ENCODE results near the gene COL19A1. TPM values are rescaled to one million over a fixed set of nuclear protein-coding genes. Genes with fewer than 3 reads are reported as not detected.

Gene COL19A1
- total RNA-seq, 1 experiment from 2014 or later, result not detected

- Histone ChIP-seq H3K36me3 (replicated peaks; ENCODE audit: control insufficient read depth, insufficient read depth, low read length) (no peaks in the 10 kb centered on the region), H3K27me3 (ENCODE audit: control insufficient read depth, insufficient read depth, low read length) (no peaks in the 10 kb centered on the region), H3K4me3 (ENCODE audit: insufficient read depth, low read depth, low read length) (no peak overlapping the region)
- no peak for DNase-seq
Observed at GRCh38 chr6:70176842-70177550, 310.6 kb downstream of the COL19A1 start.

GRCh38 chr6:70180183-70180900 lies 314.0 kb downstream of the COL19A1 start:
- H3K36me3 ChIP-seq (replicated peaks; ENCODE audit: control insufficient read depth, insufficient read depth, low read length), result no peaks in the 10 kb centered on the region
- no peak overlapping the region for H3K4me3 ChIP-seq (ENCODE audit: insufficient read depth, low read depth, low read length)
- DNase-seq, result no peak
- no peaks in the 10 kb centered on the region for H3K27me3 ChIP-seq (ENCODE audit: control insufficient read depth, insufficient read depth, low read length)

GRCh38 chr6:70180901-70181599 lies 314.7 kb downstream of the COL19A1 start:
- no peaks in the 10 kb centered on the region for H3K36me3 ChIP-seq (replicated peaks; ENCODE audit: control insufficient read depth, insufficient read depth, low read length)
- no peak for DNase-seq
- H3K4me3 ChIP-seq (ENCODE audit: insufficient read depth, low read depth, low read length), result no peak overlapping the region
- no peaks in the 10 kb centered on the region for H3K27me3 ChIP-seq (ENCODE audit: control insufficient read depth, insufficient read depth, low read length)

GRCh38 chr6:70183538-70183937 lies 317.2 kb downstream of the COL19A1 start:
- no peaks in the 10 kb centered on the region for H3K36me3 ChIP-seq (replicated peaks; ENCODE audit: control insufficient read depth, insufficient read depth, low read length)

GRCh38 chr6:70184723-70185122 lies 318.4 kb downstream of the COL19A1 start:
- Histone ChIP-seq H3K27me3 (ENCODE audit: control insufficient read depth, insufficient read depth, low read length) (no peaks in the 10 kb centered on the region), H3K36me3 (replicated peaks; ENCODE audit: control insufficient read depth, insufficient read depth, low read length) (no peaks in the 10 kb centered on the region), H3K4me3 (ENCODE audit: insufficient read depth, low read depth, low read length) (no peak overlapping the region)
- DNase-seq, result no peak

More at GRCh38 chr6:70183538-70183937, 317.2 kb downstream of the COL19A1 start:
- no peaks in the 10 kb centered on the region for H3K27me3 ChIP-seq (ENCODE audit: control insufficient read depth, insufficient read depth, low read length)
- no peak overlapping the region for H3K4me3 ChIP-seq (ENCODE audit: insufficient read depth, low read depth, low read length)
- DNase-seq, result no peak

- no peak overlapping the region for H3K4me3 ChIP-seq (ENCODE audit: insufficient read depth, low read depth, low read length)
- no peak for DNase-seq
- no peaks in the 10 kb centered on the region for H3K36me3 ChIP-seq (replicated peaks; ENCODE audit: control insufficient read depth, insufficient read depth, low read length)
- H3K27me3 ChIP-seq (ENCODE audit: control insufficient read depth, insufficient read depth, low read length), result no peaks in the 10 kb centered on the region
Observed at GRCh38 chr6:70186461-70186860, 320.1 kb downstream of the COL19A1 start.

- Histone ChIP-seq H3K36me3 (replicated peaks; ENCODE audit: control insufficient read depth, insufficient read depth, low read length) (no peaks in the 10 kb centered on the region), H3K4me3 (ENCODE audit: insufficient read depth, low read depth, low read length) (no peak overlapping the region), H3K27me3 (ENCODE audit: control insufficient read depth, insufficient read depth, low read length) (no peaks in the 10 kb centered on the region)
- DNase-seq, result no peak
Observed at GRCh38 chr6:70188202-70188601, 321.8 kb downstream of the COL19A1 start.

- no peaks in the 10 kb centered on the region for H3K27me3 ChIP-seq (ENCODE audit: control insufficient read depth, insufficient read depth, low read length)
- H3K4me3 ChIP-seq (ENCODE audit: insufficient read depth, low read depth, low read length), result no peak overlapping the region
- no peaks in the 10 kb centered on the region for H3K36me3 ChIP-seq (replicated peaks; ENCODE audit: control insufficient read depth, insufficient read depth, low read length)
- DNase-seq, result no peak
Observed at GRCh38 chr6:70194421-70194820, 328.1 kb downstream of the COL19A1 start.

GRCh38 chr6:70196531-70196930 lies 330.2 kb downstream of the COL19A1 start:
- DNase-seq, result no peak
- Histone ChIP-seq H3K27me3 (ENCODE audit: control insufficient read depth, insufficient read depth, low read length) (no peaks in the 10 kb centered on the region), H3K36me3 (replicated peaks; ENCODE audit: control insufficient read depth, insufficient read depth, low read length) (no peaks in the 10 kb centered on the region), H3K4me3 (ENCODE audit: insufficient read depth, low read depth, low read length) (no peak overlapping the region)

- H3K36me3 ChIP-seq (replicated peaks; ENCODE audit: control insufficient read depth, insufficient read depth, low read length), result no peaks in the 10 kb centered on the region
- DNase-seq, result no peak
- no peak overlapping the region for H3K4me3 ChIP-seq (ENCODE audit: insufficient read depth, low read depth, low read length)
- H3K27me3 ChIP-seq (ENCODE audit: control insufficient read depth, insufficient read depth, low read length), result no peaks in the 10 kb centered on the region
Observed at GRCh38 chr6:70198785-70199184, 332.4 kb downstream of the COL19A1 start.

- DNase-seq, result no peak
- H3K36me3 ChIP-seq (replicated peaks; ENCODE audit: control insufficient read depth, insufficient read depth, low read length), result no peaks in the 10 kb centered on the region
- no peaks in the 10 kb centered on the region for H3K27me3 ChIP-seq (ENCODE audit: control insufficient read depth, insufficient read depth, low read length)
- no peak overlapping the region for H3K4me3 ChIP-seq (ENCODE audit: insufficient read depth, low read depth, low read length)
Observed at GRCh38 chr6:70208235-70208790, 342.0 kb downstream of the COL19A1 start.

GRCh38 chr6:70210462-70210861 lies 344.1 kb downstream of the COL19A1 start:
- DNase-seq, result no peak
- Histone ChIP-seq H3K27me3 (ENCODE audit: control insufficient read depth, insufficient read depth, low read length) (no peaks in the 10 kb centered on the region), H3K4me3 (ENCODE audit: insufficient read depth, low read depth, low read length) (no peak overlapping the region), H3K36me3 (replicated peaks; ENCODE audit: control insufficient read depth, insufficient read depth, low read length) (no peaks in the 10 kb centered on the region)

- no peak overlapping the region for H3K4me3 ChIP-seq (ENCODE audit: insufficient read depth, low read depth, low read length)
- DNase-seq, result no peak
- H3K36me3 ChIP-seq (replicated peaks; ENCODE audit: control insufficient read depth, insufficient read depth, low read length), result no peaks in the 10 kb centered on the region
- H3K27me3 ChIP-seq (ENCODE audit: control insufficient read depth, insufficient read depth, low read length), result no peaks in the 10 kb centered on the region
Observed at GRCh38 chr6:70215460-70216108, 349.2 kb downstream of the COL19A1 start.

GRCh38 chr6:70216767-70217166 lies 350.4 kb downstream of the COL19A1 start:
- H3K36me3 ChIP-seq (replicated peaks; ENCODE audit: control insufficient read depth, insufficient read depth, low read length), result no peaks in the 10 kb centered on the region
- no peak overlapping the region for H3K4me3 ChIP-seq (ENCODE audit: insufficient read depth, low read depth, low read length)
- H3K27me3 ChIP-seq (ENCODE audit: control insufficient read depth, insufficient read depth, low read length), result no peaks in the 10 kb centered on the region
- DNase-seq, result peak; percentile 13
